GM19372 (cell line): ENCODE data around the gene C1S.

ENCODE experiments used
- ATAC-seq: cut with Tn5 transposase; IDR thresholded peaks from one replicate; pipeline ENCODE4 v1.9.1; 2021; ENCODE audit warnings: mild to moderate bottlenecking, low read depth, moderate library complexity; ENCODE audit not compliant: unreplicated experiment

The C1S gene

GRCh38 chr12:7073946-7074345 lies 13.4 kb downstream of the C1S start:
- no peak for ATAC-seq

DNA sequence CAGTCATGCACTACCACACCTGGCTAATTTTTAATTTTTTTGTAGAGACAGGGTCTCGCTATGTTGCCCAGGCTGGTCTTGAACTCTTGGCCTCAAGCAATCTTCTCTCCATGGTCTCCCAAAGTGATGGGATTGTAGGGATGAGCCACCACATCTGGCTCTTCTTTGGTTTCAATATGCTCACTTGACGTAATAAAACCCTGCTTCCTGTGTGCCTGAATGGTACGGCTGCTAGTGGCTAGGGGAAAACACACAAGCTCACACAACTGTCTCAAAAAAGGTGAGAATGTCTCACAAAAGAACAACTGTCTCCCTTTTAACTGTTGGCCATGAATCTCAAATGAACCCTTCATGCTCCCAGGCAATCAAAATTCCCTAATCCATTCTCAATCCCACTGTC lies 15.0 kb downstream of the C1S start:
- no peak for ATAC-seq

DNA sequence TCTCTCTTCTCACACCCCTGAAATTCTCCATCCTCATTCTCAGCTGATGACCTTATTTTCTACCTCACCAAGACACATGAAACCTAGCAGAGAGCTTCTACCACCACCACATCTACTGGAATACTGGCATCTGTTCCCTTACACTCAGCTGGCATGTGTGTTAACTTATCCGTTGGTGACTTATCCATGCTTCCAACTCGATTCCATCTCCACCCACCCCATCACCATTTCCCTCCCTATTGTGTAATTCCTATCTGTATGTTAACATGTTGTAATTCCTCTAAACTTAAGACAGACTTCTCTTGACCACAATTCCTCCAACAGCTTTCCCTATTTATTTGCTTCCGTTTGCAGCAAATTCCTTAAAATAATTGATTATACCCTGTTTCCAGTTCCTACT lies 15.4 kb downstream of the C1S start:
- no peak for ATAC-seq

- no peak for ATAC-seq
Observed at GRCh38 chr12:7076493-7076892, 16.0 kb downstream of the C1S start.

- ATAC-seq = no peak
Observed at GRCh38 chr12:7078163-7078562, 17.6 kb downstream of the C1S start.

GRCh38 chr12:7079826-7080125 lies 19.3 kb downstream of the C1S start:
- no peak for ATAC-seq

DNA sequence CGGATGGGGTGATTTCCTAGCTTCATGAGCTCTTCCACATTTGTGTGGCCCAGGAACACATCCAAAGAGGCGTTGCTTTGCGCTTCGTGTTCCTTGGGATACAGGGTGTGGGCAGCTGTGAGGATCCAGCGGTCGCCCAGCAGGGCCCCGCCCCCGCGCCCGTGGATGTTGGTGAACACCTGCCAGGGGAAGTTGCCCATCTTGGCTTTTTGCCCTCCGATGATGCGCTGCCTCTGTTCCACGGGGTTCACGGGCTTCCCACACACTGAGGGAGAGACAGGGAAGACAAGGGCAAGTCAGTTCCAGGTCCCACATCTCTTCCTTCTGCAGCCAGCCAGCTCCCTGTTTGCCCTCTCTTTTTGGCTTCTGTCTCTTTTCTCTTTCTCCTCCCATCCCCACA lies 20.5 kb downstream of the C1S start:
- ATAC-seq = no peak

- no peak for ATAC-seq
Observed at GRCh38 chr12:7083125-7083524, 22.6 kb downstream of the C1S start.

DNA sequence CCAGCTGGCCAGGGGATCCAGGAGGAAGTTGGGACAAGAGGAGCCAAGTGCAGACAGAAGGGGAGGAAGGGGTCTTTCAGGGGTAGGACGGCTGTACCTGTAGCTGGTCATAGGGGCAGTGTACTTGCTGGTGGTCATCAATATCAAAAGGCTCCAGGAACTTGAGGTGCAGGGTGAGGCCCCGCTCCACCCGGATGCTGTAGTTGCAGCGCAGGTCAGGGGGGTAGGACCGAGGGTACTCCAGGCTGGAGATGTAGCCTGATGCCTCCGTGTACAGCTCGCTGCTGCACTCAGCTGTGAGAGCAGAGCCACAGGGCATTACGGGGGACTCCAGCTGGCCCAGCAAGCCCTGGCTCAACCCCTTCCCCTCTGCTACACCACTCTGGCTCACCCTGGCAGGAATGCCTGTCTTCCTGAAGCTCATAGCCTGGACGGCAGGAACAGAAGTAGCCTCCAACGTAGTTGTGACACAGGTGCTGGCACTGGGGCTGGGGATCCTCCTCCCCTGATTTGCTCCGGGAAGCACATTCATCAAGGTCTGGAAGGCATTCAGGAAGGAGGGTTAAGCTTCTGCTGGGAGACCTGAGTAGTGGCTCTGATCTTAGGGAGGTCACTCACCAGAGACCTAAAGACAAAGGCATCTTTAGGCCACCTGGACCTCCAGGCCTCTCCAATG lies 28.8 kb downstream of the C1S start:
- ATAC-seq = no peak

- no peak for ATAC-seq
Observed at GRCh38 chr12:7090222-7090998, 29.9 kb downstream of the C1S start.

- no peak for ATAC-seq
Observed at GRCh38 chr12:7091171-7091570, 30.7 kb downstream of the C1S start.

- no peak for ATAC-seq
Observed at GRCh38 chr12:7091660-7092228, 31.2 kb downstream of the C1S start.

GRCh38 chr12:7092229-7092985 lies 31.9 kb downstream of the C1S start, which contains the start of gene C1R:
Gene C1R, minus strand, starts transcription at chr12:7092445. Its CDS starts 57 bp downstream, at chr12:7092388.
- ATAC-seq = no peak

- ATAC-seq = no peak
Observed at GRCh38 chr12:7092986-7093460, 32.5 kb downstream of the C1S start.

- ATAC-seq = no peak
Observed at GRCh38 chr12:7093486-7093885, 33.0 kb downstream of the C1S start.

- no peak for ATAC-seq
Observed at GRCh38 chr12:7093892-7094291, 33.4 kb downstream of the C1S start.

- no peak for ATAC-seq
Observed at GRCh38 chr12:7096006-7096932, 35.8 kb downstream of the C1S start.

- no peak for ATAC-seq
Observed at GRCh38 chr12:7096979-7097378, 36.5 kb downstream of the C1S start.

- ATAC-seq = no peak
Observed at GRCh38 chr12:7099290-7099996, 38.9 kb downstream of the C1S start.
